Astrocyte of the spinal cord (primary cell): Measurements from ENCODE around the gene MED17.

Experiments
- DNase-seq: peaks from one replicate; pipeline ENCODE4 v3.0.0; 2011; ENCODE audit warnings: low read depth, low spot score
- H3K4me3 ChIP-seq: 2 replicates; pipeline ENCODE4 v1.5.1; 2011; ENCODE audit warnings: low read depth, mild to moderate bottlenecking, low read length, moderate library complexity
- in situ Hi-C: cut with HindIII; loops from 2 replicates; pipeline ENCODE4 v1.10.0; 2017; ENCODE audit warnings: low sequenced_read_pairs
- TF ChIP-seq, protein P1 (sequence below): IDR thresholded peaks from 2 replicates; pipeline ENCODE4 v1.5.1; 2012; ENCODE audit warnings: low read depth, mild to moderate bottlenecking, low read length, inconsistent platforms

The MED17 gene

DNA sequence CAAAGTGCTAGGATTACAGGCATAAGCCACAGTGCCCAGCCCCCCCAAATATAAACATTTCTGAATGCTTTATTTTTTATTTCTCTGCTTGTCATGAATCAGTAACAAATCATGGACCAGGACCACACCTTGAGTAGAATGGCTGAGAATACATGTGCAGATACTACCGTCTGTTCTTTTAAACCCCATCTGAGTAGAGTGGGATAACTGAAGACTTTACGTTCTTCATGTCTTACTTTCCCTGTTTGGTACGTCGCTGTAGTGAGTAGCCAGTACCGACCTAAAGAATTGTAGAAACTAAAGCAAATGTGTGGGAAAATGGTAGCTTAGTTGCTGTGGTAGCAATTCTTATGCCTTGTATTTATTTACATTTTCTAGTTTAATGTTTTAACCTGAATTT lies 29.9 kb downstream of the MED17 start:
- H3K4me3 ChIP-seq: no peak overlapping the region
- TF ChIP-seq, protein P1, sequence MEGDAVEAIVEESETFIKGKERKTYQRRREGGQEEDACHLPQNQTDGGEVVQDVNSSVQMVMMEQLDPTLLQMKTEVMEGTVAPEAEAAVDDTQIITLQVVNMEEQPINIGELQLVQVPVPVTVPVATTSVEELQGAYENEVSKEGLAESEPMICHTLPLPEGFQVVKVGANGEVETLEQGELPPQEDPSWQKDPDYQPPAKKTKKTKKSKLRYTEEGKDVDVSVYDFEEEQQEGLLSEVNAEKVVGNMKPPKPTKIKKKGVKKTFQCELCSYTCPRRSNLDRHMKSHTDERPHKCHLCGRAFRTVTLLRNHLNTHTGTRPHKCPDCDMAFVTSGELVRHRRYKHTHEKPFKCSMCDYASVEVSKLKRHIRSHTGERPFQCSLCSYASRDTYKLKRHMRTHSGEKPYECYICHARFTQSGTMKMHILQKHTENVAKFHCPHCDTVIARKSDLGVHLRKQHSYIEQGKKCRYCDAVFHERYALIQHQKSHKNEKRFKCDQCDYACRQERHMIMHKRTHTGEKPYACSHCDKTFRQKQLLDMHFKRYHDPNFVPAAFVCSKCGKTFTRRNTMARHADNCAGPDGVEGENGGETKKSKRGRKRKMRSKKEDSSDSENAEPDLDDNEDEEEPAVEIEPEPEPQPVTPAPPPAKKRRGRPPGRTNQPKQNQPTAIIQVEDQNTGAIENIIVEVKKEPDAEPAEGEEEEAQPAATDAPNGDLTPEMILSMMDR: no peak
- DNase-seq: no peak
- in situ Hi-C loops: no loop called here

DNA sequence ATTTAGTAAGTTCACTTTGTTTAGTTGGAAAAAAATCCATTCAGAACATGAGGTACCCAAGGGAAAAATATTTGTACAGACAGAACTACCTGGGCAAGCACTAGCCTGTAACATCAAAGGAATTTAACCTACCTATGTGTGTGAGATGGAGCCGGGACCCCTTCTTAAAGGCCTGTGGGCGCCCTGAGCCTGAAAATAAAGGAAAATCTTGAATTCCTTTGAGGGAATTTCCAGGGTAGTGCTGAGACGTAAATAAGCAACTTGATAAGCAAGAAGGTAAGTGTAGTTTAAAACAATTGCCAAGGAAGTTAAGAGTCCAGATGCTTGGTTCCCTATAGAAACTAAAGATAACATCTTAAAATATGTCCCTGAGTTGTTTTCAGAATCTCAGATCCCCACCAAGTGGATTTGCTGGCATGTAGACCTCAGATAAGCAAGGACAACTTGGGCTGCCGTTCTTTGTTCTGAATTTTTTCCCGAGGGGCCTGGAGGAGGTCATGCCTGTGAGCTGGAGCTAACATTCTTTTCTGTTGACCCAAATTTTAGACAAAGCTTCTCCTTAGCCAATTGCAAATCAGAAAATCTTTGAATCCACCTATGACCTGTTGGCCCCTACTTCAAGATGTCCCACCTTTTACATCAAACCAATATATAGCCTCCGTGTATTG lies 31.0 kb downstream of the MED17 start:
- TF ChIP-seq, protein P1: no peak
- DNase-seq: no peak
- in situ Hi-C loops: no loop called here
- no peak overlapping the region for H3K4me3 ChIP-seq

DNA sequence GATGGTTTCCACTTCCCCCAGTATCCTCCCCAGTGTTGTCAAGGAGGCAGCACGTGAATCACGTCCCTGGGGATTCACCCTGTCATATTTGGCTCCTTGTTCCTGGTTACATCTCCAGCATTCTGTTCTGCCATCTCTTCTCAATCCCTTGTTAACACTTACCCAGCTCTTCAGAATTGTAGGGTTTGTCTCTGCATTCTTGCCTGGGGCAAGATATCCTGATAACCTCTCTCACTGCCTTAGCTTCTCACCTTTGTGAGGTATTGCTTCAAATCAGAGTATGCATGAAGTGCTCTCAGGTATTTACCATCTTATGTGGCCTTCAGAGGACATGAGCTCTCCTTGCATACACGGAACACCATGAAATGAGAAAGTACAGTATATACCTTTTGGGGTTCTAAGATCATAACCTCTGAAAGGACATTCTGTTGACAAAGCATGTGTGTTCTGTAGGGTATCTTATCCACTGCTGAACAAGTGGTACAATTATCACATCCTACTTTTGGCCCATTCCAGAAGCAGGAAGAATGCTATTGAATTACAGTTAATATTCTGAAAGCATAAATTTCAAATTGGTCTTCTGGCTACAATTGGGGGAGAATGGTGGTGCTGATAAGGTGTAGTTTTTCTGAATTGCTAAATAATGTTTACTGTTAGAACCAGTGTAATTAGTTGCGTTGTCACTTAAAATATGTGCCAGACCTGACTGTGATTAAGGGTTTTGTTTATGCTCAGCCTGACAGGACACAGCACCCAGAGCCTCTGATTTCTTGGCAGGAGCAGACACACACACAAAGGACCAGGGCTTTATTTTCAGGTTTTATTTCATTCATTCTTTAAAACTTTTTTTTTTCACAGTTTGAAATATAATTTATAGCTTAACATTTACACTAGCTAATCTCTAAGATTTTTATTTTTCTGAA lies 33.6 kb downstream of the MED17 start:
- TF ChIP-seq, protein P1: no peak
- no peak for DNase-seq
- H3K4me3 ChIP-seq: no peak overlapping the region
- in situ Hi-C loops: no loop called here

DNA sequence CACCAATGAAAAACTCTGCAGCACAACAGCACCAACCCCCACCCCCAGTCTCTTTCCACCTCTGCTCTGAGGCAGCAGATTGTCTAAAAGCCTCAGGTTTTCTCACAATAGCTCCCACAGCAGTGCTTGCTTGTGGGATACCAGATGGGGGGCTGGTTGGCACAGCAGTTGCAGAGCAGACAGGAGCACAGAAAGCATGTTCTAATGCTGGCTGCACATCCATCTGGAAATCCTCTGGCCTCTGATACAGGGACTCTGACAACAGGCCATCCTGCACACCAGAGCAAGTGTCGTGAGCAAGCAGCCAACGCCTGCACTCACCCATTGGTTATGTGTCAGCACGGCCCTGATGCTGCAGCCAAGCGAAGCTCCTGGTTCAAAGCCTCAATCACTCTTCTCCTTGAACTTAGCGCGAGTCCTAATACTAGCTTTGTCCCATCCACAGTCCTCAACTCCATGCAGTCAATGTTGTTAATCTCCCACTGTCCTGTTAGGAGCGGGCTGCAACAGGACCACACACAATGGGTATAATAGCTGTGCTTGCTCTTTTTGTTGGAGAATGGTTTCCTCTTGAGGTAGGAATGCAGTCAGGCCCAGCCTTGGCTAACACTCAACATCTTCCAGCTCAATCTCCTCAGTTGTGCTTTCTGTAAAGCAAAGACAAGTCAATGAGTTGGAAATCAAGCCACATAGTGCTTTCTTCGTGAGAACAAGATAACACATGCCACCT lies 36.0 kb downstream of the MED17 start:
- DNase-seq: no peak
- TF ChIP-seq, protein P1: no peak
- in situ Hi-C loops: no loop called here
- no peak overlapping the region for H3K4me3 ChIP-seq

DNA sequence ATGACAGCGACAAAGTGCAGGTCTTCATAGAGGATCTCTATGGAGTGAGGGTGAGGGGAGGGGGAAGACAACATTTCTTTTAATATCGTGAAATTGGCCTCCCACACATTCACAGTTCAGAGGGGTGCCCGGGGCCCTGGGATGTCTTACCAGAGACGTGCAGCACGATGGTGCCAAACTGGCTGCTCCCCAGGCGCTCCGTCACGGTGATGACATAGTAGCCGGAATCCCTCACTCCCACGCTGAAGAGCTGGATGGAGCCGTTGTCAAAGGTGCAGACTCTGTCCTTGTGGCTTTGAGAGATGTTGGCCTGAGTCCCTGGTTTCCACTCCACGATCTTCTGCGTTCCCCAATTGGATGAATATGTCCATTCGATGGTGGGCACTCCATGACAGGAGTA lies 36.8 kb downstream of the MED17 start:
- no peak overlapping the region for H3K4me3 ChIP-seq
- TF ChIP-seq, protein P1: no peak
- in situ Hi-C loops: no loop called here
- DNase-seq: no peak

DNA sequence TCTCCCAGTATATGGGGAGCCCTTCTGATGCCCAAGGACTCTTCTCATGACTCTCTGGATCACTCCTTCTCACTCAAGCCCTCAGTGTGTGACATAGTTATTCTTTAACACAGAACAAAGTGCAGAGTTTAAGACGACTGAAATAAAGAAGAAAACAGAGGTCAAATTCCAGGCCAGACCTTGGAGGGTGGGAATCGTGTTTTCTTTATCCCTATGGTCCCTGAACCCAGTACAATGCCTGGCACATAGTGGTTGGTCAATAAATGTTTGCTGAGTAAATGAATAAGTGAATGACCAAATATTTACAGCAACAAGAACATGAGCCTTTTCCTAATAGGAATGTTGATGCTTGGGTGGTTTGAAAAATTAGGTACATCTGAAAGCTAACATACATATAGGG lies 37.5 kb downstream of the MED17 start:
- no peak for DNase-seq
- in situ Hi-C loops: no loop called here
- TF ChIP-seq, protein P1: no peak
- no peak overlapping the region for H3K4me3 ChIP-seq
